ENCODE measurements around the gene MCF2L.

MCF2L gene

GRCh38 chr13:113117911-113118260, 148.9 kb downstream of the MCF2L start:
- no peak for DNase-seq

GRCh38 chr13:113118261-113119021, 149.4 kb downstream of the MCF2L start:
- DNase-seq, result no peak

GRCh38 chr13:113119166-113119821, 150.3 kb downstream of the MCF2L start:
- no peak for DNase-seq

GRCh38 chr13:113119822-113120189, 150.8 kb downstream of the MCF2L start:
- no peak for DNase-seq

- DNase-seq, result no peak
These were observed 151.5 kb downstream of the MCF2L start for GRCh38 chr13:113120300-113121182.

- DNase-seq, result no peak
These were observed 152.3 kb downstream of the MCF2L start for GRCh38 chr13:113121183-113121927.

GRCh38 chr13:113121928-113122471, 153.0 kb downstream of the MCF2L start:
- DNase-seq, result no peak

- no peak for DNase-seq
These were observed 153.7 kb downstream of the MCF2L start, which contains the start of gene F10 for GRCh38 chr13:113122550-113123225. F10 (plus strand) TSS chr13:113122799; CDS start chr13:113122856, 57 bp downstream.

DNA sequence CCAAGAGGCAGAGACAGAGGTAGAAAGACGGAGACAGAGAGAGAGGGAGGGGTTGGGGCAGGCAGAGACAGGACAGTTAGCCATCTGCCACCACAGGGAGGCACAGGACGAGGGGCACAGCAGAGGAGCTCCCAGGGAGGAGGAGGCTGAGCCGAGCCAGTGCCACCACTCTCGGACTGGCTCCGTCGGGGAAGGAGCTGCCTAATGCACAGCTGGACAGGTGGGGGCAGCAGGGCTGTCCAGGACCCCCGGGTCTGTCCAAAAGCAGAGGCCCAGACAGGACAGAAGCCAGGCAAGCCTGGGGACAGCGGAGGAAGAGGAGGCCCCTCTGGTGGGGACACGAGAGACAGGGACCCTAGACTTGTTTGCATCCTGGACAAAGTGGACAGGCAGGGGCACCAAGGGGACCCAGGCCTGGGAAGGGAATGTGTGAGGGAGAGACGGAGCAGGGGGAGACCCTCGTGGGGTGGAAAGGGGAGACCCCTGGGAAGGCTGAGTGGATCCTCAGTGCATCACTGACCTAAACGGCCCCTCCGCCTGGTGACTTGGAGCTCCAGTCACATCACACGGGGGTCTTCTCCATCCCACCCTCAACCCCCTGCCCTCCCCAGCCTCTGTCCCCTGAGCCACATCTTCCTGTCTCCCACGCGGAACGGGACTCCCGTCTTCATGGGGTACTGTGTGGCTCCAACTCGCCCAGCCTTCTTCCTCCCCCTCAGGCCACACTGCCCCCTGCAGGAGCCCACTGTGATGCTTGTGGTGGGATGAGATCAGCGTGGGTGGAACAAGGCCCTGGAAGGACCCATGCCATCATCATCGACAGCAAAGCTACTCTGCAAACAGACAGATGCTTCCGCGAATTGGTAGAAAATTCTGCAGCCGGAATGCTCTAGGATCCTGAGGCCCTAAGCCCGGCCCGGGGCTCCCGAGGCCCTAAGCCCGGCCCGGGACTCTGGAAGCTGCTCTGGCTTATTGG, 154.5 kb downstream of the MCF2L start:
- DNase-seq, result no peak

GRCh38 chr13:113124211-113124970, 155.4 kb downstream of the MCF2L start:
- no peak for DNase-seq

- no peak for DNase-seq
These were observed 156.7 kb downstream of the MCF2L start for GRCh38 chr13:113125506-113126264.

DNA sequence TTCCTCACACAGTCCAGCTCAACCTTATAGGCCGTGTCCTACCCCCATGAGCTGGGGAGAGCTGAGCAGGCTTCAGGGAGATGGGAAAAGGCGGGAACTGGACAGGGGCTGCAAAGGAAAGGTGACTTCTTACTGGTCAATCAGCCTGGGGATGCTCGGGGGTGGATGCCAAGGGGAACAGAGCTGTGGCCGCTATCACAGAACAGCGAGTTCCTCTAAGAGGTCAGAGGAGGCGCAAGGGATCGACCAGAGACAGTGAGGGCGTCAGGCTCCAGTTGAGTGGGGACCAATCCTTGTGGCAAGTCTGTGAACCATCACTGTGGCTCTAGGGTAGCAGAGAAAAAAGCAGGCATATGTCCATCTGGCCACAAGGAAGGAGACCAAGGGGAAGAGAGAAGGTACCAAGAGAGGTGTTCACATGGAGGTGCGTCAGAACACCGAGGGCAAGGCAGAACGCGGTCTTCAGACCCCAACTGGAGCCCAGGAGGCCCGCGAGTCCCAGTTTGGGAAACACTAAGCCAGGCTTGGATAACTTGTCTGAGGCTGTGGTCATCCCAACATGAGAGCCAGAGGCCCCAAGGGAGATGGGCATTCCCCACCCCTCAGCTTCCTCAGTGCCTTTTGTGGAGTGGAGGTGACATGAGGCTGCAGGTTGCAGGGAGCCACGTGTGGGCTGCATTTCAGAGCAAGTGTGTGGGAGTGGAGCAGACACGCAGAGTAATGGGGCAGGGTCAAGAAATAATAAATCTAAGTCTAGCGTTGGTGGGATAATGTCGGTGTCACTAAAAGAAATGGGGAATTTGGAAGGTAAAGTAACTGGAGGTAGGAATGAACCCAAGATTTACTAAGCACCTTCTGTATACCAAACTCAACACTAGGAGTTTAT, 157.5 kb downstream of the MCF2L start:
- no peak for DNase-seq

GRCh38 chr13:113129480-113129879, 160.5 kb downstream of the MCF2L start:
- no peak for DNase-seq

- no peak for DNase-seq
These were observed 161.1 kb downstream of the MCF2L start for GRCh38 chr13:113129921-113130750.

- DNase-seq, result no peak
These were observed 166.3 kb downstream of the MCF2L start for GRCh38 chr13:113135281-113135760.

DNA sequence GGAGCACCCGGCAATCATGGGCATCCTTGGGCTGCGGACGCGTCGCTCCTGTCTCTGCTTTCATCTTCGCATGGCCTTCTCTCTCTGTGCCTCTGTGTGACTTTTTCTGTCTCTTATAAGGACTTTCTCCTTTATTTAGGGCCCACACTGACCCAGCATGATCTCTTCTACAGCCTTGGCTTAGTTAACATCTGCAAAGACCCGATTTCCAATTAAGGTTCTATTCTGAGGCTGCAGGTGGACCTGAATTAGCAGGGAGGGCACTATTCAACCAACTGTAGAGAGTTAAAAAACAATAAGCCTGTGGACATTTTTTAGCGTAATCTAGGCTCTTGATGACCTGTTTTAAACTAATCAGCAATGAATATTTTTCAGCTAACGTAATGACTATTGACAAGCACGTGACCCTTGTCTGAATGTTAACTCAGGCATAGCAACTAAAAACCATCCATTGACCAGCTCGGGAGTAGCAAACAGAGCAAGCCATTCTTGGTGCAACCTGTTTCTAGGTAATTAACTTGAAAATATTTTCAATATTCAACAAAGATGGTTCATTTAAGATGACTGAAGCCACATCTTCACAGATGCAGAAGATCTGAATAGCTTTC, 168.8 kb downstream of the MCF2L start:
- DNase-seq, result no peak
